PC-3 (cell line): ENCODE measurements around the gene ZNF726. TPM values are rescaled to one million over a fixed set of nuclear protein-coding genes. Genes with fewer than 3 reads are reported as not detected.

Experiments
- ATAC-seq: fragments of 200-7000 bp; cut with Tn5 transposase; 2 replicates; pipeline ENCODE4 v1.9.1; 2020; ENCODE audit warnings: mild to moderate bottlenecking, moderate library complexity
- BruUV-seq: library from RNA; stranded (reverse); fragments of 400-500 nt; replicated peaks from 2 replicates; lab custom pipeline; 2021; lab: Mats Ljungman, UMichigan
- CTCF ChIA-PET: fragments of 300-600 bp; sonication (Branson Sonifier 250); formaldehyde crosslinking; loops from one replicate; lab custom pipeline; 2022; ENCODE audit warnings: antibody characterized with exemption; lab: Charles Lee
- POLR2A ChIA-PET: fragments of 300-600 bp; sonication (Branson Sonifier 250); formaldehyde crosslinking; loops from one replicate; lab custom pipeline; 2022; ENCODE audit warnings: antibody characterized with exemption; ENCODE audit not compliant: unreplicated experiment; lab: Charles Lee
- DNase-seq: peaks from one replicate; pipeline ENCODE4 v3.0.0-alpha.2; 2015
- H2AFZ ChIP-seq: fragments of 300-600 bp; sonication (generic); 2 replicates; pipeline ENCODE4 v1.6.0; 2016; ENCODE audit warnings: antibody characterized with exemption, low read length
- H3F3A ChIP-seq: fragments of 300-600 bp; sonication (generic); one replicate; pipeline ENCODE4 v1.6.0; 2017; ENCODE audit warnings: antibody characterized with exemption, low read length, control low read depth, mild to moderate bottlenecking; ENCODE audit not compliant: unreplicated experiment
- H3K27ac ChIP-seq: fragments of 300-600 bp; sonication (generic); 2 replicates; pipeline ENCODE4 v1.5.1; 2016; ENCODE audit warnings: mild to moderate bottlenecking, low read length
- H3K27me3 ChIP-seq: fragments of 300-600 bp; sonication (generic); 2 replicates; pipeline ENCODE4 v1.6.1; 2016; ENCODE audit warnings: low read length, mixed read lengths
- H3K36me3 ChIP-seq: fragments of 300-600 bp; sonication (generic); 2 replicates; pipeline ENCODE4 v1.6.1; 2016; ENCODE audit warnings: low read depth, mixed run types, low read length, mixed read lengths
- H3K4me1 ChIP-seq: fragments of 300-600 bp; sonication (generic); 2 replicates; pipeline ENCODE4 v1.5.1; 2016; ENCODE audit warnings: low read length; ENCODE audit not compliant: insufficient read depth
- H3K4me2 ChIP-seq: fragments of 300-600 bp; sonication (generic); 2 replicates; pipeline ENCODE4 v1.6.0; 2016; ENCODE audit warnings: low read length
- H3K4me3 ChIP-seq: fragments of 300-600 bp; sonication (generic); 2 replicates; pipeline ENCODE4 v1.5.1; 2016; ENCODE audit warnings: mild to moderate bottlenecking, low read length, mixed read lengths
- H3K79me2 ChIP-seq: fragments of 300-600 bp; sonication (generic); 2 replicates; pipeline ENCODE4 v1.6.1; 2017; ENCODE audit warnings: low read length, mixed read lengths
- H3K9ac ChIP-seq: fragments of 300-600 bp; sonication (generic); 2 replicates; pipeline ENCODE4 v1.6.0; 2016; ENCODE audit warnings: mild to moderate bottlenecking, low read length
- H3K9me2 ChIP-seq: fragments of 300-600 bp; sonication (generic); replicated peaks from 2 replicates; pipeline ENCODE4 v1.6.1; 2016; ENCODE audit warnings: mixed run types, low read length, mixed read lengths
- H3K9me3 ChIP-seq: fragments of 300-600 bp; sonication (generic); 2 replicates; pipeline ENCODE4 v1.6.1; 2016; ENCODE audit warnings: low read length, mixed read lengths
- H4K20me1 ChIP-seq: fragments of 300-600 bp; sonication (generic); 2 replicates; pipeline ENCODE4 v1.6.1; 2016; ENCODE audit warnings: low read length, mixed read lengths
- EZH2 ChIP-seq: fragments of 300-600 bp; sonication (generic); IDR thresholded peaks from one replicate; pipeline ENCODE4 v1.6.1; 2017; ENCODE audit warnings: antibody characterized with exemption, mild to moderate bottlenecking, low read length; ENCODE audit not compliant: unreplicated experiment
- EZH2phosphoT487 ChIP-seq: fragments of 300-600 bp; sonication (generic); IDR thresholded peaks from 2 replicates; pipeline ENCODE4 v1.6.1; 2018; ENCODE audit warnings: mild to moderate bottlenecking, antibody characterized with exemption, low read length, borderline replicate concordance
- intact Hi-C: fragments of 100-400 bp; cut with micrococcal nuclease; formaldehyde crosslinking; loops from 2 replicates; pipeline ENCODE4 v1.9.0; 2023
- total RNA-seq: library from RNA; depleted of rRNA; stranded (reverse); fragments of >200 nt; gene quantifications from 2 replicates; pipeline ENCODE4 v1.2.3, GENCODE V29; 2014
- TF ChIP-seq, protein P1 (sequence below): fragments of 300-600 bp; sonication (generic); conservative IDR thresholded peaks from 2 replicates; pipeline ENCODE4 v1.5.1; 2017; ENCODE audit warnings: antibody characterized with exemption, low read depth, mild to moderate bottlenecking, low read length

The ZNF726 gene
- total RNA-seq, 1 experiment from 2014 or later = 12.7 TPM

GRCh38 chr19:23905771-23906170 is 8.9 kb upstream of the ZNF726 start:
- Histone ChIP-seq H3K27ac (no peak overlapping the region), H3K9ac (no peak overlapping the region), H3K4me1 (no peaks in the 10 kb centered on the region), H3K4me3 (no peak overlapping the region), H3K36me3 (no peaks in the 10 kb centered on the region), H3K79me2 (no peaks in the 10 kb centered on the region), H4K20me1 (no peaks in the 10 kb centered on the region), H3K9me2 (no peaks in the 10 kb centered on the region), H3K9me3 (peaks cover 14% of the 10 kb centered on the region; the same call in 1 of the 2 replicates), H3K4me2 (no peak overlapping the region), H3K27me3 (no peaks in the 10 kb centered on the region), H3F3A (no peaks in the 10 kb centered on the region), H2AFZ (no peak overlapping the region)
- intact Hi-C loops = no loop called here
- TF ChIP-seq EZH2phosphoT487 (no peak), EZH2 (no peak)
- TF ChIP-seq, protein P1, sequence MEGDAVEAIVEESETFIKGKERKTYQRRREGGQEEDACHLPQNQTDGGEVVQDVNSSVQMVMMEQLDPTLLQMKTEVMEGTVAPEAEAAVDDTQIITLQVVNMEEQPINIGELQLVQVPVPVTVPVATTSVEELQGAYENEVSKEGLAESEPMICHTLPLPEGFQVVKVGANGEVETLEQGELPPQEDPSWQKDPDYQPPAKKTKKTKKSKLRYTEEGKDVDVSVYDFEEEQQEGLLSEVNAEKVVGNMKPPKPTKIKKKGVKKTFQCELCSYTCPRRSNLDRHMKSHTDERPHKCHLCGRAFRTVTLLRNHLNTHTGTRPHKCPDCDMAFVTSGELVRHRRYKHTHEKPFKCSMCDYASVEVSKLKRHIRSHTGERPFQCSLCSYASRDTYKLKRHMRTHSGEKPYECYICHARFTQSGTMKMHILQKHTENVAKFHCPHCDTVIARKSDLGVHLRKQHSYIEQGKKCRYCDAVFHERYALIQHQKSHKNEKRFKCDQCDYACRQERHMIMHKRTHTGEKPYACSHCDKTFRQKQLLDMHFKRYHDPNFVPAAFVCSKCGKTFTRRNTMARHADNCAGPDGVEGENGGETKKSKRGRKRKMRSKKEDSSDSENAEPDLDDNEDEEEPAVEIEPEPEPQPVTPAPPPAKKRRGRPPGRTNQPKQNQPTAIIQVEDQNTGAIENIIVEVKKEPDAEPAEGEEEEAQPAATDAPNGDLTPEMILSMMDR = no peak
- no peak for ATAC-seq
- POLR2A ChIA-PET = no interaction called here
- BruUV-seq = no TSS peak
- DNase-seq = no peak
- CTCF ChIA-PET = no interaction called here

DNA sequence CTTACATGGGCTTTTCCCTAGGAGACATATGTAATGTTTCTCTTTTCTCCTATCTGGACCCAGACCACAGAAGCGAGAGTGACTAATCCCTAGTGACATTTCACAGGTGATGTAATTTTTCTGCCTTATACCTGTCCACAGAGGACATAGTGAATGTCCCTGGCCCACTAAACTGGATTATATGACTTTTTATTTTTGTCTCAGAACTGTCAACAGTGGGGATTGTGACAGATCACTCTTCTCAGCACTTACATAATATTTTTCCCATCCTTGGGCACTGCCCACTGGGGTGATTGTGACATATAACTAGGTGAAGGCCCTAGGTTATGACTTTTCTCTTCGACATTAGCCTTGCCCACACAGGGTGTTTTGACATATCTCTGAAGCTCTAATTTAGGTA is 7.9 kb upstream of the ZNF726 start:
- Histone ChIP-seq H3K9me2 (no peaks in the 10 kb centered on the region), H3K4me2 (no peak overlapping the region), H3K9ac (no peak overlapping the region), H2AFZ (no peak overlapping the region), H3K9me3 (peaks cover 14% of the 10 kb centered on the region; the same call in 1 of the 2 replicates), H3K79me2 (no peaks in the 10 kb centered on the region), H4K20me1 (no peaks in the 10 kb centered on the region), H3K27ac (no peak overlapping the region), H3K4me3 (no peak overlapping the region), H3K27me3 (no peaks in the 10 kb centered on the region), H3K4me1 (no peaks in the 10 kb centered on the region), H3K36me3 (no peaks in the 10 kb centered on the region), H3F3A (no peaks in the 10 kb centered on the region)
- DNase-seq (no peak), ATAC-seq (no peak)
- TF ChIP-seq, protein P1 = no peak
- no peak for TF ChIP-seq EZH2
- no peak for TF ChIP-seq EZH2phosphoT487
- CTCF ChIA-PET = no interaction called here
- no TSS peak for BruUV-seq
- POLR2A ChIA-PET = no interaction called here
- intact Hi-C loops = no loop called here

GRCh38 chr19:23908165-23908564 is 6.5 kb upstream of the ZNF726 start:
- no peaks in the 10 kb centered on the region for H3K9me2 ChIP-seq
- DNase-seq (no peak), ATAC-seq (no peak)
- H3K27ac ChIP-seq = no peak overlapping the region
- H2AFZ ChIP-seq = no peak overlapping the region
- no peaks in the 10 kb centered on the region for H3K4me1 ChIP-seq
- ChIA-PET CTCF (no interaction called here), POLR2A (no interaction called here)
- no peaks in the 10 kb centered on the region for H3K79me2 ChIP-seq
- H4K20me1 ChIP-seq = no peaks in the 10 kb centered on the region
- H3K4me3 ChIP-seq = no peak overlapping the region
- TF ChIP-seq, protein P1 = no peak
- TF ChIP-seq EZH2 (no peak), EZH2phosphoT487 (no peak)
- H3K4me2 ChIP-seq = no peak overlapping the region
- intact Hi-C loops = no loop called here
- H3K27me3 ChIP-seq = no peaks in the 10 kb centered on the region
- H3K9ac ChIP-seq = no peak overlapping the region
- H3K9me3 ChIP-seq = peaks cover 14% of the 10 kb centered on the region; the same call in 1 of the 2 replicates
- no peaks in the 10 kb centered on the region for H3K36me3 ChIP-seq
- BruUV-seq = no TSS peak
- no peaks in the 10 kb centered on the region for H3F3A ChIP-seq
